T47D (cell line): Measurements from ENCODE around the gene YWHAG.
"Not testable (repeated sequence)": the region's sequence is repeated elsewhere in the genome, so short reads cannot be mapped to it uniquely, and the experiment has no call there.

Experiments
- DNase-seq, 2 experiments: peaks; one replicate each; pipeline versions ENCODE4 v3.0.0 to v3.0.0-alpha.2; 2011 to 2012; ENCODE audit warnings: low read depth in 1 of 2, low spot score in 1 of 2
- JUND ChIP-seq: IDR thresholded peaks from 2 replicates; pipeline ENCODE4 v1.6.1; 2012; ENCODE audit warnings: low read depth
- in situ Hi-C: cut with HindIII; loops from 2 replicates; pipeline ENCODE4 v1.10.0; 2016; ENCODE audit warnings: low sequenced_read_pairs, low pct_unique_long_range_greater_than_20kb

Gene YWHAG

DNA sequence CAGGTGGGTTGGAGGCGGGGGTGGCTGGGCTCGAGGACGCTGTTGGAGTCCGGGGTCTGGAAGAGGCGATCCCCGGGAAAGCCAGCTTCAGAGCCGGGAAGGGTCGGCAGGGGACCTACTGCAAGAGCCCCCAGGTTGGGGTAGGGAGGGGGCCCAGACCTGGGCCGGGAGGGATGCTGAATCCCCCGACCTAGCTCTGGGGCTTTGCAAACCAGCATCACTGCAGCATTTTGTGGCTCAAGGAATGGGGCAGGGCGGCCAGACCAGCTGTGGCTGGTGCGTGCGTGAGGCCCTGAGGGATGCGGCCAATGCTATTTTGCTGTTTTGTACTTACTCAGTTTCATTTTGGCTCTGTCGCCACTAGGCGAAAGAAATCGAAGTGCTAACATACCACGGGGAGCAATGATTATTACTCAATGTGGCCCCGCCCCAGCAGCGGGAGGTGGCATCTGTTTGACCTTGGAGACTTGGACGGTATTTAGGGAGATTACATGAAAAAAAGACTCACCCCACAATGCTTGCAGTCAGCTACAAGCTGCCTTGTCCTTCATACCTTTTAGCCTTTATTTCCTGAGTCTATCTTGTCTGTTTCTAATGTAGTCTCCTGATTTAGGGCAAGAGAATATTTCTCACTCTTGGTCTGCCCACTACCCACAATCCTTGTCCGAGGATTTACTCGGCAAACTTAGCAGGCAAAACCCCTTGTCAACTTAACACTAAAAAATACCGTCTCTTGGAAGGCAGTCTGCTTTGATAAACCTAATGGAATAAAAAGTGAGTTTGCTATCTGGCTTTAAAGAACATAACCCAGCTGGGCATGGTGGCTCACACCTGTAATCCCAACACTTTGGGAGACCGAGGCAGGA, 40.1 kb downstream of the YWHAG start:
- peak; percentile 79 to 88 for DNase-seq
- in situ Hi-C loops = no loop called here
- no peak for TF ChIP-seq JUND

DNA sequence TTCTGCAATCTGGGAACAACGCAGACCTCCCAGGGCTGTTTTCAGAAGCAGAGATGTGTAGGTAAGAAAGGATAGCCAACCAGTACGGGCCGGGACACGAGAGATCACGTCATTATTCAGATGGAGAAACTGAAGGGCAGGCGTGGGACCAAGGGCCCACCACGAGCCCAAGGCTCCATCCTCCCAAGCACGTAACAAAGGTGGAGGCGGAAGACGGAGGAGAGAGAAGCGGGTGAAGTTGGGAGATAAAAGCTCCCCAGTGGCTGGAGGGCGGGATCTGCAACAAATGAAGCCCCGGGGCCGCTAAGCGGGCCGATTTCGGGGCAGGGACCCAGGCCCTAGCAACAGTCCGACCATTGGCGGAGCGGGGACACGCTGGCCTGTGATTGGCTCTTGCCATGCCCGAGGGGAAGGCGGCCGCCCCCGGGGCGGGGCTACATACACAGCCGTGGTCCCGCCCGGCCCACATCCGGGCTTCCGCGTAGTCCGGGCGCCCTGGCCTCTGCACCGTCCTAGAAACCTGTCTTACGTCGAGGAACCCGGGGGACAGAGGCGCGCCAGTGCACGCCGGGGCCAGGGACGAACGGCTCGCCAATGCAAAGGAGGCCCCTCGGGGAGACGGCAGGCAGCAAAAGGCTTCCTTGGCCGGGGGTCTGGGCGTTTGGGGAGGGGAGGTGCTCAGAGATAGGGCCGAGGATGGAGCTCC, 40.9 kb downstream of the YWHAG start:
- peak; percentile 98 for DNase-seq
- in situ Hi-C loops = no loop called here
- TF ChIP-seq JUND = no peak

DNA sequence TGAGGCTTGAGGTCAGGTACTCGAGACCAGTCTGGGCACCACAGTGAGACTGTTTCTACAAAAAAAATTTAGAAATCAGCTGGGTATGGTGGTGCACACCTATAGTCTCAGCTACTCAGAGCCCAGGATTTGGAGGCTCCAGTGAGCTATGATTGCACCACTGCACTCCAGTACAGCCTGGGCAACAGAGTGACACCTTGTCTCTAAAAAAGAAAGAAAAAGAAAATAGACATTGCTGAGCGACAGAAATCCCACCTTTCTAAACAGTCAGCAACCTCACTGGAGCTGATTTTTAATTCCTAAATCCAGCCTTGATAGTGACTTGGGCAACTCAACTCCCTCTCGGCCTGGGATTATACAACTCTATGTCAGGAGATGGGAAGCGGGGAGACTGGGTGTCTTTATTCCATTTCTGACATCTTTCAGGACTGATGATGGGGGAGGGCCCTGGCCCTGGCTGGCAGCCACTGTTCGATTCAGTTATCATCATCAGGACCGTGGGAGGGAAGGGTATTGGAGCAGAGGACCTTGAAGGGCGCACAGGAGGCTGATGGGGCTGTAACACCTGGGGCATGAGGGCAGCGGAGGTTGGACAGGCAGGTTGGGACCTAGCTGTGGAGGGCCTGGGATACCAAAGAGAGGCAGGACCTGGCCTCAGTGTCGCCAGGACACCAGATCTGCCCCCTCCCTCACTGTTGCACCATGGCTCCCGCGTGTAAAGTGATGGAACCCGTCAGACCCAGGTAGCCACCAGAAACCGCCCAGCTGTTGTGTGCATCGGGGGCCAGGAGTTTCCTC, 41.6 kb downstream of the YWHAG start:
- no peak for TF ChIP-seq JUND
- in situ Hi-C loops = no loop called here
- no peak for DNase-seq

DNA sequence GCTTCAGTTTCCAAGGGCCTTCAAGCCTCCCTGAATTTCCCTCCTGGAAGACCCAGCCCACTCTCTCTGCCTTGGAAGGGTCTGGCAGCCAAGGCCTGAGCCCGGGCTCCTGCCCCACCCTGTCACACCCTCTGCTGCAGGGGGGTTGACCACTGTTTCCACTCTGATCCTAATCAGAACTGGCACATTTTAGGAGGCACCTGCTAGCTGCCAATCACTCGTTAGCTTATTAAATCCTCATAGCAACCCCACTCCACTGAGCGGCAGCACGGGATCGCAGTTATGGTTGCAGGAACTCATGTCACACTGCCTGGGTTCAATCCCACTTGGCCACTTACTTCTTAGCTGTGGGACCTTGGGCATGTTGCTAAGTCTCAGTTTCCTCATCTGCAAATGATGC, 43.4 kb downstream of the YWHAG start:
- DNase-seq = peak in 1 of 2 experiments; percentile 70
- no peak for TF ChIP-seq JUND
- in situ Hi-C loops = no loop called here

DNA sequence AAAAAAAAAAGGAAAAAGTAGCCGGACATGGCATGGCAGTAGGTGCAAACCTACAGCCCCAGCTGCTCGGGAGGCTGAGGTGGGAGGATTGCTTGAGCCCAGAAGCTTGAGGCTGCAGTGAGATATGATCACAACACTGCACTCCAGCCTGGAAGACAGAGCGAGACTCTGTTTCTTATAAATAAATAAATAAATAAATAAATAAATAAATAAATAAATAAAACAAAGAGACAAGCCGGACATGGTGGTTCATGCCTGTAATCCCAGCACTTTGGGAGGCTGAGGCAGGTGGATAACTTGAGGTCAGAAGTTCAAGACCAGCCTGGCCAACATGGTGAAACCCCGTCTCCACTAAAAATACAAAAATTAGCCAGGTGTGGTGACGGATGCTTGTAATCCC, 44.1 kb downstream of the YWHAG start:
- in situ Hi-C loops, DNase-seq: not testable (repeated sequence)

DNA sequence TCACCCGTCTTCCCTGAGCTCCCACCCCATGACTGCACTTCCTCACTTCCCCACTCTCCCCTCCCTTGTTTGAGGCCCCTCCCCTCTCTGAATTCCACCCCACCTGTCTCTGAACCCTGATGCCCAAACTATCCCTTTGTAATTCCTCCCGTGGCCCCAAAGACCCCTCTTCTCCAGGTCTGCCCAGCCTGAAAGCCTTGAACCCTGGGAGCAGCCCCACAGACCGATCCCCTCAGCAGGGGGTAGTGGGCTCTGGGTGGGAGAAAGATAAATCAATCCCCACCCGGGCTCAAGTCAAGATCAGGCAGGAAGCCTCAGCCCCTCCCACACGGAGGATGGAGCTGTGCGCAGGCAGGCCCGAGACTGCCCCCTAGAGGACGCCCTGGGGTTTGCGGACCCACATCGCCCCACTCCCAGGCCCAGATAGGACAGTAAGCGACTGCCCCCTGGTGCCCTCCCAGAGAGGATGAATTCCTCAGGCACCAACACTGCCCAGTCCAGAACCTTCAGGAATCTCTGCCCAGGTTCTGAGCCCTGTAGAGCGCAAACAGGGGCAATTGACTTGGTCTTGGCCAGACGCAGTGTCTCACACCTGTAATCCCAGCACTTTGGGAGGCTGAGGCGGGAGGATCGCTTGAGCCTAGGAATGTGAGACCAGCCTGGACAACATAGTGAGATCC, 44.6 kb downstream of the YWHAG start:
- peak; percentile 88 to 96 for DNase-seq
- no peak for TF ChIP-seq JUND
- in situ Hi-C loops = no loop called here

DNA sequence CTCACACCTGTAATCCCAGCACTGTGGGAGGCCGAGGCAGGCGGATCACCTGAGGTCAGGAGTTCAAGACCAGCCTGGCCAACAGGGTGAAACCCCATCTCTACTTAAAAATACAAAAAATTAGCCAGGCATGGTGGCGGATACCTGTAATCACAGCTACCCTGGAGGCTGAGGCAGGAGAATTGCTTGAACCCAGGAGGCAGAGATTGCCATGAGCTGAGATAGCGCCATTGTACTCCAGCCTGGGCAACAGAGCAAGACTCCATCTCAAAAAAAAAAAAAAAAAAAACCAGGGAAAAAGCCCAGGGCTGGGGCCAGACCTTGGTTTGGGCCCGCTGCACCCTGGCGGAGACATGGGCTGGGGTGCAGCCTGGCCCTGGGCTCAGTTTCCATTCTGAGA, 47.0 kb downstream of the YWHAG start:
- in situ Hi-C loops, DNase-seq: not testable (repeated sequence)

DNA sequence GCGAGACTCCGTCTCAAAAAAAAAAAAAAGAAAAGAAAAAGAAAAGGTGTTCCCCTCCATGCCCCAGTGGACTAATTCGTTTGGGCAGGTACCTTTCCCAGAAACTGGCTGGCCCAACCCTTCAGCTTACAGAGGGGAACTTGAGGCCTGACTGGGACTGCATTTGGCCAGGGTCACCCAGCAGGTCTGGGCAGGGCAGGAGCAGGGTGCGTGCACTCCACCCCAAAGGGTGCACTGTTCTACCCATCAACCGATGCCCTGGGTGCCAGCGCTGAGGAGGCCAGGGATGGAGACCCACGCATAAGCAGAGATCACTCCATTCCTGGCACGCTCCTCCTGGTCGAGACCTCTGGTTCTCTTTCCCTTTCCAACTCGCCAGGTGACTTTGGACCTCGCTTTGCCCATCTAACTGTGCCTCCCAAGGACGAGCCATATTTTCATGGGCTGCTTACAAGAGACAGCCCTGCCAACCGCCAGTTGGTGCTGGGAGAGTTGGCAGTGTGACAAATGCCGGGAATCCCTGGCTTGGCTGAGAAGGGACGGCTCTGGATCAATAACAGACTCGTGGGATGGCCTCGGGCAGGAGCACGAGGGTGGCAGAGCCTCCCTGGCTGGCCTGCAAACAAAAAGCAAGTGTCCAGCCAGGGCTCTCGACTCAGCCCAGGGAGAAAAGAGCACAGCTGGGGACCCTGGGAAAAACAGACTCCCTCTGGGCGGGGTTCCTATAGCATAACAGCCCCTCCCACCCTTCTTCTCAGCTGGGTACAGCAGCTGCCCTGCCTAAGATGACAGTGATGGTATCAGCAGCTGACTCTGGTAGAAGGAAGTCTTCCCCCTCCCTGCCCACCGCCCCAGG, 48.5 kb downstream of the YWHAG start:
- in situ Hi-C loops = no loop called here

DNA sequence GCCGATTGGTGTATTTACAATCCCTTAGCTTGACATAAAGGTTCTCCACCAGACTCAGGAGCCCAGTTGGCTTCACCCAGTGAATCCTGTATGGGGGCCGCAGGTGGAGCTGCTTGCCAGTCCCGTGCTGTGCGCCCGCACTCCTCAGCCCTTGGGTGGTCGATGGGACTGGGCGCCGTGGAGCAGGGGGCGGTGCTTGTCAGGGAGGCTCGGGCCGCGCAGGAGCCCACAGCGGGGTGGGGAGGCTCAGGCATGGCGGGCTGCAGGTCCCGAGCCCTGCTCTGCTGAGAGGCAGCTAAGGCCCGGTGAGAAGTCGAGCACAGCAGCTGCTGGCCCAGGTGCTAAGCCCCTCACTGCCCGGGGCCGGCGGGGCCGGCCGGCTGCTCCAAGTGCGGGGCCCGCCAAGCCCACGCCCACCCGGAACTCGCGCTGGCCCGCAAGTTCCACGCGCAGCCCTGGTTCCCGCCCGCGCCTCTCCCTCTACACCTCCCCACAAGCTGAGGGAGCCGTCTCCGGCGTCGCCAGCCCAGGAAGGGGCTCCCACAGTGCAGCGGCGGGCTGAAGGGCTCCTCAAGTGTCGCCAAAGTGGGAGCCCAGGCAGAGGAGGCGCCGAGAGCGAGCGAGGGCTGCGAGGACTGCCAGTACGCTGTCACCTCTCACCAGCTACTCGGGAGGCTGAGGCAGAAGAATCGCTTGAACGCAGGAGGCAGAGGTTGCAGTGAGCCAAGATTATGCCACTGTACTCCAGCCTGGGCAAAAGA, 49.3 kb downstream of the YWHAG start:
- in situ Hi-C loops, DNase-seq: not testable (repeated sequence)

More for the DNA sequence above, 48.5 kb downstream of the YWHAG start:
- DNase-seq = peak; percentile 52 to 98
- no peak for TF ChIP-seq JUND

DNA sequence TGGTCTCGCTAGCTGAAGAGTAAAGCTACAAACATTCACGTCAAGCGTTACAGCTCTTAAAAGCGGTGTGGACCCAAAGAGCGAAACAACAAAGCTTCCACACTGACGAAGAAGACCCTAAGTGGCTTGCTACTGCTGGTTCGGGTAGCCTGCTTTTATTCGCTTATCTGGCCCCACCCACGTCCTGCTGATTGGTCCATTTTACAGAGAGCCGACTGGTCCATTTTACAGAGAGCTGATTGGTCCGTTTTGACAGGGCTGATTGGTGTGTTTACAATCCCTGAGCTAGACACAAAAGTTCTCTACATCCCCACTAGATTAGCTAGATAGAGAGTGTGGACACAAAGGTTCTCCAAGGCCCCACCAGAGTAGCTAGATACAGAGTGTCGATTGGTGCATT, 49.9 kb downstream of the YWHAG start:
- in situ Hi-C loops = not testable (repeated sequence)
- peak in 1 of 2 experiments; percentile 48 for DNase-seq

DNA sequence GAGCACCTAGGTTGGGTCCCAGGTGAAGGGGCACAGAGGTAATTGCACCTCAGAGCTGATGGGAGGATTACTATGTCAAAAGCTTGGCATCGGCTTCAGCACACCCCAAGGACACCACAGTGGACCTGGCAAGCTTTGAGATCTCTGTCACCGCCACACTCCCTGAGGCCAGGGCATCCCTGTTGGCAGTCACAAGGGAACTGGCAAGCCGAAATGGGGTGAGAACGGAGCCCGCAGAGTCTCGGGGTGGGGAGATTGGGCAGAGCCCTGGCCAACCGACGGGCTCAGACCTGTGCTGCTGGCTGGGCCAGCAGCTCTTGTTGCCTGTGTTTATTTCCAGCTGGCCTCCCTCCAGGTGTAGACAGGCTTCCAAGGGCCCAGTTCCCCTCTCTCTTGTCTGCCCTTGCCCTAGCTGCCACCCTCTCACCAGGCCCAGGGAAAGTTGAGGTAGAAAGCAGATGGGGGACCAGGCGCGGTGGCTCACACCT, 53.9 kb downstream of the YWHAG start:
- peak; percentile 47 for TF ChIP-seq JUND
- DNase-seq = peak; percentile 72 to 98
- in situ Hi-C loops = no loop called here
